GM10266 (cell line): ENCODE results near the gene SOX1.

Source experiments
- DNase-seq: peaks from one replicate; pipeline ENCODE4 v3.0.0; 2012; ENCODE audit errors: extremely low spot score
- CTCF ChIP-seq: IDR thresholded peaks from 2 replicates; pipeline ENCODE4 v1.5.1; 2012; ENCODE audit warnings: mild to moderate bottlenecking, low read depth; ENCODE audit not compliant: control insufficient read depth, insufficient read depth; ENCODE audit errors: missing control alignments

The SOX1 gene

GRCh38 chr13:112079696-112080095 lies 12.7 kb downstream of the SOX1 start:
- no peak for DNase-seq
- no peak for TF ChIP-seq CTCF

GRCh38 chr13:112083971-112084370 lies 17.0 kb downstream of the SOX1 start:
- DNase-seq: no peak
- no peak for TF ChIP-seq CTCF

GRCh38 chr13:112092453-112092852 lies 25.5 kb downstream of the SOX1 start:
- TF ChIP-seq CTCF: no peak
- DNase-seq: no peak

GRCh38 chr13:112095354-112095753 lies 28.4 kb downstream of the SOX1 start:
- no peak for TF ChIP-seq CTCF
- DNase-seq: no peak

- DNase-seq: no peak
- TF ChIP-seq CTCF: no peak
Measured at GRCh38 chr13:112096959-112097358, 30.0 kb downstream of the SOX1 start.

GRCh38 chr13:112097770-112098169 lies 30.8 kb downstream of the SOX1 start:
- DNase-seq: no peak
- TF ChIP-seq CTCF: no peak

GRCh38 chr13:112098699-112099098 lies 31.8 kb downstream of the SOX1 start:
- TF ChIP-seq CTCF: no peak
- no peak for DNase-seq
